Hepatocyte (in vitro differentiated cells): ENCODE data around the gene RERGL. TPM values are rescaled to one million over a fixed set of nuclear protein-coding genes. Genes with fewer than 3 reads are reported as not detected.

Experiments
- DNase-seq: peaks from one replicate; pipeline ENCODE4 v3.0.0-alpha.2; 2016; ENCODE audit warnings: low spot score
- H2AFZ ChIP-seq: fragments of 200-600 bp; sonication (generic); 2 replicates; pipeline ENCODE4 v1.6.0; 2016; ENCODE audit warnings: antibody characterized with exemption, mild to moderate bottlenecking
- H3K27ac ChIP-seq: fragments of 200-600 bp; sonication (generic); 2 replicates; pipeline ENCODE4 v1.5.1; 2016; ENCODE audit warnings: mild to moderate bottlenecking
- H3K27me3 ChIP-seq: fragments of 200-600 bp; sonication (generic); 2 replicates; pipeline ENCODE4 v1.6.1; 2016
- H3K36me3 ChIP-seq: fragments of 200-600 bp; sonication (generic); replicated peaks from 2 replicates; pipeline ENCODE4 v1.5.1; 2016; ENCODE audit warnings: low read depth; ENCODE audit not compliant: insufficient read depth
- H3K4me1 ChIP-seq: fragments of 200-600 bp; sonication (generic); 2 replicates; pipeline ENCODE4 v1.5.1; 2016; ENCODE audit warnings: mild to moderate bottlenecking, moderate library complexity; ENCODE audit not compliant: insufficient read depth
- H3K4me2 ChIP-seq: fragments of 200-600 bp; sonication (generic); 2 replicates; pipeline ENCODE4 v1.6.0; 2016
- H3K4me3 ChIP-seq: fragments of 200-600 bp; sonication (generic); 2 replicates; pipeline ENCODE4 v1.5.1; 2016; ENCODE audit warnings: mild to moderate bottlenecking
- H3K79me2 ChIP-seq: fragments of 200-600 bp; sonication (generic); 2 replicates; pipeline ENCODE4 v1.6.0; 2017; ENCODE audit warnings: mild to moderate bottlenecking
- H3K9me2 ChIP-seq: fragments of 200-600 bp; sonication (generic); replicated peaks from 2 replicates; pipeline ENCODE4 v1.6.0; 2017; ENCODE audit warnings: mild to moderate bottlenecking; ENCODE audit not compliant: insufficient read depth
- H3K9me3 ChIP-seq: fragments of 200-600 bp; sonication (generic); 2 replicates; pipeline ENCODE4 v1.5.1; 2016; ENCODE audit warnings: low read depth, mild to moderate bottlenecking
- H4K20me1 ChIP-seq: fragments of 200-600 bp; sonication (generic); 2 replicates; pipeline ENCODE4 v1.6.0; 2016; ENCODE audit warnings: mild to moderate bottlenecking; ENCODE audit not compliant: insufficient read depth, poor library complexity, severe bottlenecking
- EZH2 ChIP-seq: fragments of 200-600 bp; sonication (generic); IDR thresholded peaks from 2 replicates; pipeline ENCODE4 v1.6.1; 2016; ENCODE audit warnings: antibody characterized with exemption, mild to moderate bottlenecking, borderline replicate concordance
- EZH2phosphoT487 ChIP-seq: fragments of 200-600 bp; sonication (generic); IDR thresholded peaks from one replicate; pipeline ENCODE4 v1.6.1; 2018; ENCODE audit warnings: antibody characterized with exemption, mild to moderate bottlenecking, low read depth, moderate library complexity; ENCODE audit not compliant: unreplicated experiment, severe bottlenecking
- WGBS: methylation state at CpG from one replicate; pipeline ENCODE4 v1.1.6; 2016; ENCODE audit warnings: low lambda C conversion rate; ENCODE audit errors: missing lambda C conversion rate; 5-methylcytosine and 5-hydroxymethylcytosine counted together
- polyA plus RNA-seq: library from polyadenylated mRNA; unstranded; fragments of >200 nt; fragmentation: Nextera tagmentation; extraction: Ambion mirVana; gene quantifications from 2 replicates; pipeline ENCODE4 v1.2.1, GENCODE V29; 2016
- total RNA-seq: library from RNA; depleted of rRNA; stranded (reverse); fragments of >200 nt; gene quantifications from 2 replicates; pipeline ENCODE4 v1.2.3, GENCODE V29; 2014
- TF ChIP-seq, protein P1 (sequence below): fragments of 200-600 bp; sonication (generic); IDR thresholded peaks from 2 replicates; pipeline ENCODE4 v1.5.1; 2016; ENCODE audit warnings: antibody characterized with exemption, mild to moderate bottlenecking; ENCODE audit not compliant: poor library complexity

RERGL gene, protein sequence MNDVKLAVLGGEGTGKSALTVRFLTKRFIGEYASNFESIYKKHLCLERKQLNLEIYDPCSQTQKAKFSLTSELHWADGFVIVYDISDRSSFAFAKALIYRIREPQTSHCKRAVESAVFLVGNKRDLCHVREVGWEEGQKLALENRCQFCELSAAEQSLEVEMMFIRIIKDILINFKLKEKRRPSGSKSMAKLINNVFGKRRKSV
- total RNA-seq (0.70 and 0.80 TPM in 2 replicates), polyA plus RNA-seq (not detected in 2 replicates)

DNA sequence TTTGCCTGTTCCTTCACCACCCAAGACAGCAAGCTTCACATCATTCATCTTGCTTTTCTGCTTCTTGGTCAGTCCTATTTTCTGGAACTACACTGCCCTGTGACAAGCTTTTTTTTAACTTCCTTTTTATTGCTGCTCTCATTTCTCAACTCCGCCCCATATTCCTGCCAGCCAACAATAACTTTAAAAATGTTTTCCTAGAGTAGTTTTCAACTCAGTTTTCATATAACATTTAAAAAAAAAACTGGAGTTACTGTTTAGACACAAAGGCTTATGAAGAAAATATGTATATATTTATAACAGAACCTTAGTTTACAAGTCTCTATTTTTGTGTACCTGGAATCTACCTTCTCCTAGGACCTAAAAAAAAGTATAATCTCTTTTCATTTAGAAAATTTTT, at the start of gene RERGL:
RERGL (minus strand) TSS at position 101 of the 400 bp plus-strand sequence; CDS start at position 48, 53 bp downstream.
- WGBS, result 95% methylated on average over 1 of the region's 1 CpG
- Histone ChIP-seq H3K9me2 (no peaks in the 10 kb centered on the region), H3K27ac (no peak within 1 kb of the TSS), H3K4me3 (no peak within 1 kb of the TSS), H3K27me3 (no peaks in the 10 kb centered on the region), H3K9me3 (no peaks in the 10 kb centered on the region), H3K4me1 (no peaks in the 10 kb centered on the region), H3K36me3 (no peaks in the 10 kb centered on the region), H3K79me2 (no peaks in the 10 kb centered on the region), H2AFZ (no peak within 1 kb of the TSS), H4K20me1 (no peaks in the 10 kb centered on the region), H3K4me2 (no peak within 1 kb of the TSS)
- no peak for DNase-seq
- TF ChIP-seq, protein P1, sequence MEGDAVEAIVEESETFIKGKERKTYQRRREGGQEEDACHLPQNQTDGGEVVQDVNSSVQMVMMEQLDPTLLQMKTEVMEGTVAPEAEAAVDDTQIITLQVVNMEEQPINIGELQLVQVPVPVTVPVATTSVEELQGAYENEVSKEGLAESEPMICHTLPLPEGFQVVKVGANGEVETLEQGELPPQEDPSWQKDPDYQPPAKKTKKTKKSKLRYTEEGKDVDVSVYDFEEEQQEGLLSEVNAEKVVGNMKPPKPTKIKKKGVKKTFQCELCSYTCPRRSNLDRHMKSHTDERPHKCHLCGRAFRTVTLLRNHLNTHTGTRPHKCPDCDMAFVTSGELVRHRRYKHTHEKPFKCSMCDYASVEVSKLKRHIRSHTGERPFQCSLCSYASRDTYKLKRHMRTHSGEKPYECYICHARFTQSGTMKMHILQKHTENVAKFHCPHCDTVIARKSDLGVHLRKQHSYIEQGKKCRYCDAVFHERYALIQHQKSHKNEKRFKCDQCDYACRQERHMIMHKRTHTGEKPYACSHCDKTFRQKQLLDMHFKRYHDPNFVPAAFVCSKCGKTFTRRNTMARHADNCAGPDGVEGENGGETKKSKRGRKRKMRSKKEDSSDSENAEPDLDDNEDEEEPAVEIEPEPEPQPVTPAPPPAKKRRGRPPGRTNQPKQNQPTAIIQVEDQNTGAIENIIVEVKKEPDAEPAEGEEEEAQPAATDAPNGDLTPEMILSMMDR, result no peak
- TF ChIP-seq EZH2 (no peak), EZH2phosphoT487 (no peak)

DNA sequence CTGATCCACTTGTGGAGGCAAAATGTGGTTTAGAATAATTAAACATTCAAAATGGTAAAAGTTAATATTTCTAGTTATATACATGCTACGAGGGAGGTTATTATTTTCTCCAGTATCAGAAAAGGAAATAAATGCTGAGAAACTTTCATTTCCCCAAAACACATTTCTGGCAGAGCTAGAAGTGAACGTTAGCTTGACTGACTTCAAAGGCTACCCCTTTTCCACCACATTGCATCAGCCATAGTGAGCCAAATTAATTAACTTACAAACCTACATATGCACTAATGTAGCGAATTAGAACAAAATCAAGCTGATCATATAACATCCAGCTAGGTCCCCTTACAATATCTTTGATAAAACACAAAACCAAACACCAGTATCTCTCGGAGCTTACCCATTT, 49.3 kb upstream of the RERGL start:
- no peaks in the 10 kb centered on the region for H3K9me3 ChIP-seq
- no peaks in the 10 kb centered on the region for H4K20me1 ChIP-seq
- H3K4me1 ChIP-seq, result peaks cover 14% of the 10 kb centered on the region
- H2AFZ ChIP-seq, result no peak overlapping the region
- no peaks in the 10 kb centered on the region for H3K36me3 ChIP-seq
- no peak overlapping the region for H3K4me2 ChIP-seq
- H3K27me3 ChIP-seq, result no peaks in the 10 kb centered on the region
- 78% methylated on average over 4 of the region's 4 CpGs for WGBS
- no peak for DNase-seq
- no peaks in the 10 kb centered on the region for H3K9me2 ChIP-seq
- H3K27ac ChIP-seq, result no peak overlapping the region
- TF ChIP-seq EZH2phosphoT487 (no peak), EZH2 (no peak)
- TF ChIP-seq, protein P1, result no peak
- H3K79me2 ChIP-seq, result no peaks in the 10 kb centered on the region
- H3K4me3 ChIP-seq, result no peak overlapping the region

DNA sequence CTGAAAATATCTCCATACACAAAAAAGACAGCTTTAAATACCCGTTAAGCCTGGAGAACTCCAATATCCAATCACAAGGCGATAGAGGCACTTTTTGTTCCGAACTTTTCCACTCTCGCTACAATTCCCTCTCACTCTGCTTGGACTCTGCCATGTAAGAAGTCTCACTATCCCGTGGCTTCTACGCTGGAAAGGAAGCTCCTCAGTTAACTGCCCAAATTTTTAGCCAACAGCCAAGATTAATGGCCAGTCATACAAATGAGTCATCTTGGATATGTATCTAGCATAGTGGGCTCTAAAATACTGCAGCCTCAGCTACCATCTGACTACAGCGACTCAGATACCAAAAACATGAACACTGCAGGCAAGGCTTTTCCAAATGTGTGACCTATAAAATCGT, 45.5 kb upstream of the RERGL start:
- Histone ChIP-seq H2AFZ (no peak overlapping the region), H3K27me3 (no peaks in the 10 kb centered on the region), H3K4me2 (no peak overlapping the region), H3K4me1 (peaks cover under 1% of the 10 kb centered on the region), H3K9me2 (no peaks in the 10 kb centered on the region), H3K79me2 (no peaks in the 10 kb centered on the region), H3K4me3 (no peak overlapping the region), H3K36me3 (no peaks in the 10 kb centered on the region), H3K27ac (no peak overlapping the region), H3K9me3 (no peaks in the 10 kb centered on the region), H4K20me1 (no peaks in the 10 kb centered on the region)
- 90% methylated on average over 8 of the region's 8 CpGs for WGBS
- DNase-seq, result no peak
- TF ChIP-seq EZH2phosphoT487, result no peak
- TF ChIP-seq, protein P1, result no peak
- TF ChIP-seq EZH2, result no peak

DNA sequence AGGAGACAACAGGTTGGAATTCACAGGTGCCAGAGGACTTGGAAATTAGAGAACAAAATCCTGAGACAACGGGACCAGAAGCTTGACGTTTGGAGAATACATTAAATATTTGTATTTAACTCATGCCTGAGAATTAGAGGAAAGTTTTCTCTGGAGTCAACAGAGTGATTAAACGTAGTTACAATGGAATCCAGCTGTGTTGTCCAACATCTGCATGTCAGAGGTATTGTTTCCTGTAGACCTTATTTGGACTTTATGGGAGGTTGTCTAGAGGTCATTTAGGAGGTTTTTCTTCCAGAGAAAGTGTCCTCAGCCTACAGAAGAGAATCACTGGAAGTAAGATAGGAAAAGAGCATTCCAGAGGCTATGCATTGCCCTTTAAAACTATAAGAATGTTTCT, 45.1 kb upstream of the RERGL start:
- Histone ChIP-seq H3K27ac (no peak overlapping the region), H3K9me3 (no peaks in the 10 kb centered on the region), H3K4me2 (no peak overlapping the region), H2AFZ (no peak overlapping the region), H3K4me3 (no peak overlapping the region), H3K4me1 (no peaks in the 10 kb centered on the region), H3K27me3 (no peaks in the 10 kb centered on the region), H3K9me2 (no peaks in the 10 kb centered on the region), H4K20me1 (no peaks in the 10 kb centered on the region), H3K36me3 (no peaks in the 10 kb centered on the region), H3K79me2 (no peaks in the 10 kb centered on the region)
- 37% methylated on average over 3 of the region's 3 CpGs for WGBS
- no peak for TF ChIP-seq EZH2
- TF ChIP-seq, protein P1, result no peak
- TF ChIP-seq EZH2phosphoT487, result no peak
- DNase-seq, result no peak
